HG03571 (cell line): ENCODE data around the gene CPEB4.

Experiments used
- ATAC-seq: cut with Tn5 transposase; IDR thresholded peaks from one replicate; pipeline ENCODE4 v1.9.1; 2021; ENCODE audit not compliant: unreplicated experiment

Gene CPEB4

DNA sequence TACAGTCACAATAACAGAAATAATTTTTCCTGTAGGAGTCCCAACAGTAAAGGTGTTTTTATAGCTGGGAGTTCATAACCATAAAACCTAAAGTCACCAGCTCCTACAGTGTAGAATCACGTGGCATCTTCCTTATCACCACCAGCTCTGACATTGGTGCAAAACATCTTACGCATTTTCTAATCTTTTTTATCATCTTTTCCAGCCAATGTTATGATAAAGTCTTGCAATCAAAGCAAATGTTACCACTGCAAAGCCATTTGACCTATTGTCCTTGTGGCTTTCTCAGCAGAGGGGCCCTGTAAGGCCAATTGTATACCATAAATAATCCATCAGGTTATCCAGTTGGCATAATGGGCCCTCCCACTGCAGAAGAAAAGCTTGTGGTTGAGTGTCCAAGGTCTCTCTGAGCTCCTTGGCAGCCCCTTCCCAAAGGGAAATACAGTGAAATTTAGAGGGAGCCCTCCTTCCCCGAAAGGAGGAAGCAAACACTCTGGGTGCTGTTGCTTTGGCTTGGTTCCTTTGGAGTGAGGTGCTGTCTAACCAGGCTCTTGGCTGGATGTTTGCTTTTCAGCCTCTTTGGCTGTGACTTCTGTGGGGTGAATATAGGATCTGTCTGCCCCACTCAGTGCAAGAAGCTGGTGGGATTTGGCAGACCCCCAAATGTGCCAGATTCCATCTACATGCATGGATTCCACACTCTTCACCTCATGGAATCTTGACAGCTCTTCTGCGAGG lies 29.3 kb upstream of the CPEB4 start:
- no peak for ATAC-seq

DNA sequence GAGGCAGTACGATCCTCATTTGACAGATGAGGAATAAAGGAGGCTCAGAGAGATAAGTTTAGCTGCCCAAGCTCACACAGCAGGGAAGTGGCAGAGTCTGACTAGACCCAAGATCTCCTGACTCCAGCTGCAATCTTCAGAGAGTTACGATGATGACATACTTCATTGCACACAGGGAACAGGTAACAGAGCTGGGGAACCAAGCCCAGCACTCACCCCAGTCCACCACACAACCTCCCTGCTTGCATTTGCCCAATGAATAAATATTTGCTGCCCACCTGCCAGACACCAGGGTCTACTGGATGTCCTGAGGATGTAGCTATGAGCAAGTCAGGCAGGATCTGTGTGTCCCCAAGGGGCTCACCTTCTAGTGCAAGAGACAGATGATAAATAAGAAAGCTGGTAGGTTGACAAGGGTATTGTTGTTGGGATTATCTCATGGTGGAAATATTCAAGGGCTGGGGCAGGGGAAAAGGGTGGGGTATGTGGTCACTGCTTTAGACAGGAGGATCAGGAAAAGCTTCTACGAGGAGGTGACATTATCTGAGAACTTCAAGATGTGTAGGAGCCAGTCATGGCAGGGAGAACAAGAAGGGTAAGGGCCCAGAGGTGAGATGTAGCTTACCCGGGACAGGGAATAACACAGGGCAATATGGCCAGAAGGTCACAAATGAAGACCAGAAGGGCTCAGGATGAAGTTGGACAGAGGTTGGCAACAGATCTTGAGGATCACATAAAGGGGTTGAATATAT lies 28.6 kb upstream of the CPEB4 start:
- ATAC-seq, result no peak

- no peak for ATAC-seq
Observed at GRCh38 chr5:173862047-173862477, 26.1 kb upstream of the CPEB4 start.

DNA sequence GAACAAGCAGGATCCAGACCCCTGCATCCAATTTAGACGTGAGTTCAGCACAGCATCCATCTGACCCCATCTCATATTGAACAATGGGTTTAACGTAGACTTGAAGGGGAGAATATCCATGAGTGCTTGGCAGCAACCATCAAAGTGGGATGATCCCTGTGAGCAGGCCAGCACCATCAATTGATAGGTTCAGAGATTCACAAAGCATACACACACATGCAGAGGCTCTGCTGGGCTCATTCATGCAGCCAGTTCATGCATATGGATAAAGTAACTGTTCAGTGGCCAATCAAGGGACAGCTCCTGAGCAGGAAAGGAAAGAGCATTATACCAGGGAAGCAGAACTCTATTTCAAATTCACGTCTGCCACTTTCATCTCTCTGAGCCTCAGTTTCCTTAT lies 24.8 kb upstream of the CPEB4 start:
- ATAC-seq, result no peak

DNA sequence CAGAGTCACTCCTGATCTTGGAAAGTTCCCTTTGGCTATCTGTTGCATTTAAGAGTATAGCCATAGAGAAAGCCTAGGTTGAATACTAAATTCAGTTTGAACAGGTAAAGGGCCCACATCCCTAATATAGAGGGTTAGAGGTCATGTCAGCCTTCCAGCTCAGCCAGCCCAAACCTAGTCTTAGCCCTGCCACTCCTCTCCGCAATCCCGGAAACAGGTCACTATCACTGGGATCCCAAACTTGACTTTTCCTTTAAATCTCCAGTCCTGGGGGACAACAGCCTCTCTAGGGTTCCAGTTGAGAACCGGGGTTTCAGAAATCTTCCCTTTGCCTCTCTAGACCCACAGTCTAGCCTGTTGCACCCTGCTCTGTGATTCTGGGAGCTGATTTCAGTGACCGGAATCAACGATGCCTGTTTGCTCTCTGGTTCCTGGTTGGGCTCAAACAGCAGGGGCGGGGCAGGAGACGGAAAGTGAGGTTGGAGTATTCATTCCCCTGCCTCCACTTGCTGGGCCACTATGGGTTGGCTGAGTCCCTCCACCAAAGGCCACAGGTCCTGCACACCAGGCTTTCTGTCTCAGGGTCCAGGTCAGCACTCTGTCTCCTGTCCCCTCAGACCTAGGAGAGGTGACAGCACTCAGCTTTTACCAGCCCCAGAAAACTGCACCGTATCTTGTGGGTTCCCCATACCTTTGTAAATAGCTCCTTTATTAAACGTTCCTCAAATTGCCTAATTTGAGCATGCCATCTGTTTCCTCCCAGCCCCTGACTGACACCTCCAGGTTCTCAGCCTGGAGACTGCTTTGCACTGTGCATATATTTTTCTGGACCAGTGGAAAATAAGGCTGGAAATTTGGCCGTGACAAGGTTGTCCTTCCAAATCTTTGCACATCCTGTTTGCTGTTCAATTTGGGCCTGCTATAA lies 23.8 kb upstream of the CPEB4 start:
- no peak for ATAC-seq

- ATAC-seq, result no peak
Observed at GRCh38 chr5:173866243-173866857, 21.8 kb upstream of the CPEB4 start.

DNA sequence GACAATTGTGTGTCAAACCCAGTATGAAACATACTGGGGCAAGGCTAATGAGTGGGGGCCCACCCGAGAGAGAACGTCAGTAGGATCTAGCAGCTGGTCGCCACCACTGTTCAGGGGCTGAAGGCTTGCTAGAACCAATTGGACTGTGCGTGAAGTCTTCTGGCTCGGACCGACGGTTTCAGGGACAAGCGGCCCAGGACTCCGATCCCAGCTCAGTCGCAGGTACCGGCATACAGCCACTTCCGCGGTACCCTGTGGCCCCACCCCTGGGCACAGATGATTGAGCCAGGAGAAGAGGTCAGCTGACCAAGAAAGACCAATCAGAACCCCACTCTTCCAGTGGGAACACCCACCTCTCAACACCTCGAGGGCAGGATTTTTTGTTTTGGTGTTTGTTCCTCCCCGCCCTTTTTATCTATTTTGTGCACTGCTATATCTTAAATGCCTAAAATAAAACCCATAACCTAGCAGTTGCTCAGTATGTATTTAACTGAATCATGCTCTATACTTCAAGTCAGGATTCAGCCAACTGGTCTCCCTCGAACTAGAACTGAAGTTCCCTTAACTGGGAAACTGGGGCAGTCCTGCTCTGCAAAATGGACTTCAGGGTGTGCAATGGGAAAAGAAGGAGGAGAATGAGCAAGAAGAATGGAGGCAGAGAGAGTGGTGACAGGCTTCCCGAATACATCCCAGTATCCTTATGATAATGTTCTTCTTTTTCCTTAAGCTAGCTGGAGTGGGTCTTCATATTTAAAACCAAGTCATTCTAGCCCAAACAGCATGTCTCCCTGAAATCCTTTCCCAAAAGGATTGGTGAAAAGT lies 21.1 kb upstream of the CPEB4 start:
- ATAC-seq, result no peak

DNA sequence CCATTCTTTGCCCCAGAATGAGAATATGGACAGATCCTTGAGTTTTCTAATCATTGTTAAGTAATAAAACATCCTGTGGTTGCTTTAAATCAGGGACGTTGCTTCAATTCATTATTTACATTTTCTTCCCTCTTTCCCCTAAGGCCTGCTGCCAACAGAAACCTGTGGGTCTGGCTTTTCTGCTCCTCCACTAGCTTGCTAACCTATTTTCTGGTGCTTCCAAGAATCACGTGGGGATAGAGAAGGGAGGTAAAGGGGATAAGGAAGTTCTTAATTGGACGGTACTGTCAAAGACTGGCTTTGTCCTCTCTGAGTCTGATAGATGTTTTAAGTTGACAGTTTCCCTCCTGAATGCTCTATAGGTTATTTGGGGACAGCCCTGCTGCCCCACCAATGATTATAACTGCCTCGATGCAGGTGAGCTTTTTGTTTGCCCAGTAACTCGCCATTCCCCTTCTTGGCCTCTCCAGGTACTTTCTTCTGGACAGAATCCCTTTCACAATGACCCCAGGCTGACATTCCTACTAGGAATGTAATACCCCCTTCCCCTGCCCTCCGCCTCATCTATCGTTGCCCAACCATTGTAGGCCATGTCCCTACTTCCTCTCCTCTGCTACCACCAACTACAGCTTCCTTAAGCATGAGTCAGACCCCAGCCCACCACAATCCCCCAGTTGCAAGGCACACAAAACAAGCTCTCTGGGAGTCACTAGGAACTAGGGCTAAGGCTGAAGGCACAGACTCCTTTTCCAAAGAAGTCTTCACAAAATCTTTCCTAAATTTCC lies 19.9 kb upstream of the CPEB4 start:
- no peak for ATAC-seq

DNA sequence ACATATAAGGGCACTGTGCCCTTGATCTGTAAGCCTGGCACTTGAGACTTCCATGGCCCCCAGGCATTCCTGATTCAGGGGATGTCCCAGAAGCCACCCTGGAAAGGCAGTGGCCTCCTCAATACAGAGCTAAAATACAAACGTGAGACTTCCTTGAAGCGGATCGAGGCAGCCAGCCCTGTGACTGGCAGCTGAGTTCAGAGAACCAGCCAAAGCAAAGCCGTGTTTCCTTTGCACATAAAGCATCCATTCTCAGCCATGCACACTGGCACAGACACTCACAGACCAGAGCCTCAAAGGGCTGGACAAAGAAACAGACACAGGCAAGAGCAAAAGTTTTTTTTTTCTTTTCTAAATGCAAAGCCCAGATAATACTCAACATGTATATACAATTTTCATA lies 18.8 kb upstream of the CPEB4 start:
- no peak for ATAC-seq

DNA sequence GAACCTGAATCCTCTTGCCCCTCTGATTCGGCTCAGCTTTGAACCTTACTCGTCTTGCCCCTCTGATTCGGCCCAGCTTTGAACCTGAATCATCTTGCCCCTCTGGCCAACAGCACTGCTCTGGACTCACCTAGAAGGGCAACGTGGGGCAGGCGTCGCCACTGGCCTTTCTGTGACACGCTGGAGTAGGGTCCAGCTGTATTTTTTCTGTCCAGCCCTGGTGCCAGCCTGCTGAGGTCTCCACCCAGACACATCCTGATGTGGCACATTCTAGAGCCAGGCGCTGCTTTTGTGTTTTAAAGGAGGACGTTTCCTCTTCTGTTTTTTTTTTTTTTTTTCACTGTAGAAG lies 15.2 kb upstream of the CPEB4 start:
- no peak for ATAC-seq

DNA sequence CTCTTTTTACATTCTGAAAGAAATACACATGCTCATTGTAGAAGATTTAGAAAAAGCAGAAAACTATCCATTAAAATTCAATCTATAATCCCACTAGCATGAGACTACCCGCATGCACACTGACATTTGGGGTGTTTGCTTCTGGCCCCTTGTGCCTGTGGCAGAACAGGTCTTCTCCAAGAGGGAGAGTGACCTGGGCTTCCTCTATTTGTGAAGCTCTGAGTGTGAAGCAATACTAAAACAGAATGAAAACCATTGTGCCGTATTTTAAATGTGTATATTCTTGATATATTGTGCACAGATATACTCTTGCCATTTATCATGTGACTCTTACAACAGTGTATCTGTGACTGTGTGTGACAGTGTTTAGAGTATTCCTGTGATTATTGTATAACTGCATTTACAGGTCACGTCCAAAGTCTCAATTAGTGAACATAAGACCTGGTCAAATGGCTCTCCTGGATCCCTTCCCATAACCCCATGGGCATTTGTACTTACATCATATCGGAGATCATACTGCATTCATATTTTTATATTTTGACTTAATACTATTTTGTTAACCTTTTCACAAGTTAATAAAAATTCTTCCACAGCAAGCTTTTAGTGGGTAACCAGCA lies 14.7 kb upstream of the CPEB4 start:
- no peak for ATAC-seq

- no peak for ATAC-seq
Observed at GRCh38 chr5:173875189-173875588, 13.0 kb upstream of the CPEB4 start.

- ATAC-seq, result no peak
Observed at GRCh38 chr5:173878224-173878967, 9.8 kb upstream of the CPEB4 start.

- ATAC-seq, result no peak
Observed at GRCh38 chr5:173880306-173880985, 7.7 kb upstream of the CPEB4 start.

DNA sequence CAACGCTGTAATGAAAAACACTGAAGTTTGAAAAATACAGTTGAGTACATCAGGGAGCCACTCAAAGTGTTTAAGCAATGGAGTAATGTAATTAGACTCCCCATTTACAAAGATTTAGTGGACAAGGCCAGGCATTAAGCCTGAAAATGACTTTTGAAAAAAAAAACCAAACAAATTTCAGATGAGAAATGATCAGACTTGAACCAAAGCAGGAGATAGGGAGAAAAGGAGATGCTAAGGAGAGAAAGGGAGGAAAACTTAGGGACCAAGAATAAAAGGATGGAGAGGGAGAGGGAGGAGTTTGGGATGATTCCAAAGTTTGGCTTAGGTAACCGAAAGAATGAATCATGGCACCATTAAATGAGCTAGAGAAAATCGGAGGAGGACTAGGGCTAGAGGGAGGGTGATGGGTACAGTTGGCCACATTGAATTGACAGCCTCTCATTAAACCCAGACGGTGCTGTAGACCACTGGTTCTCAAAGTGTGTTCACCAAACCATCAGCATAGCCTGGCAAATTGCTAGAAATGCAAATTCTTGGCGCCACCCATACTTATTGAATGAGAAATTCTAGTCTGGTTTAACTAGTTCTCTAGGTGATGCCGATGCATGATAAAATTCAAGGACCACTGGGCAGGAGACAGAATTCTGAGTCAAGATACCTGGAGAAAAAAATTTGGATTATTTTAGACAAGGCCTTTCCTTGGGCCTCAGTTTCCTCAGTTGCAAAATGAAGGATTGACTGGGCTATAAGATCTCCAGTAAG lies 6.2 kb upstream of the CPEB4 start:
- no peak for ATAC-seq

DNA sequence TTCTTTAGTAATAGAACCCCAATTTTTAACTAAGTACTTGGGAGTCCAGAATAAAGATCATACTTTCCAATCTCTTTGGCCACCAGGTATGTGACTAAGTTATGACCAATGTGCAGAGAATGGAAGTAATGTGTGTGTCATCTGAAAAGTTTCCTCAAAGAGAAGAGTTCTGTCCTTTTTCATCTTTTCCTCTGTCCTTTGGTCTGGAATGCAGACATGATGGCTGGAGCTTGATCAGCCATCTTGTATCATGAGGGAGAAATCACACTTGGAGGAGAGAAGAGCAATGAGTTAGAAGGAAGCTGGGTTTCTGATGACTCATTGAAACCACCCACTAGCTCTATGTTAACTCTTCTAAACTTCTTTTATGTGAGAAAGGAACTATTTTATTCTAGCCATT lies 5.5 kb upstream of the CPEB4 start:
- no peak for ATAC-seq

GRCh38 chr5:173883347-173883924 lies 4.7 kb upstream of the CPEB4 start:
- ATAC-seq, result no peak
